Measurements from ENCODE around the gene TNFRSF19.
A peak's percentile ranks its signal among the peaks of the same experiment; 100 is the strongest.

The TNFRSF19 gene

DNA sequence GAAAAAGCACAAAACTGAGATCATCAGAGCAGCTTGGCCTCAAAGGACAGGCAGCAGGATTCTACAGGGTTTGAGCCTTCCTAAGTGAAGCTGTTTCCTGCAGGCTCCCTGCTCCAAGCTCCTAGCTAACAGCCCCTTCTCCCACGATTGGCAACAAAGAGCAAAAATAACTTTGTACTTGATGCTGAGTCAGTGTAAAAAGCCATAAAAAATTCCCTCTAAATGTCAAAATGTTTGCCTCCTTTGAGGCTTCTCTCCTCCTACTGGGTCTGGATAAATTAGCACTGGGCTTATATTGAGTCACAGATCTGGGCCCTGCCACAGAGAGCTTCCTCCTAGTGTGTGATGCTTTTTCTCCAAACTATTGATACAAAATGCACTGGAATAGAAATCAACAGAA, 153.3 kb downstream of the TNFRSF19 start:
- H3K9me3 Mint-ChIP-seq: peaks cover 8% of the 10 kb centered on the region
- peak overlapping the region; percentile 81 for H3K27ac Mint-ChIP-seq
- DNase-seq: no peak
- H3K27me3 Mint-ChIP-seq (ENCODE audit: low read depth, poor library complexity): no peaks in the 10 kb centered on the region
- peaks cover 5% of the 10 kb centered on the region for H3K36me3 Mint-ChIP-seq (ENCODE audit: low read depth)
- TF ChIP-seq, protein P1, sequence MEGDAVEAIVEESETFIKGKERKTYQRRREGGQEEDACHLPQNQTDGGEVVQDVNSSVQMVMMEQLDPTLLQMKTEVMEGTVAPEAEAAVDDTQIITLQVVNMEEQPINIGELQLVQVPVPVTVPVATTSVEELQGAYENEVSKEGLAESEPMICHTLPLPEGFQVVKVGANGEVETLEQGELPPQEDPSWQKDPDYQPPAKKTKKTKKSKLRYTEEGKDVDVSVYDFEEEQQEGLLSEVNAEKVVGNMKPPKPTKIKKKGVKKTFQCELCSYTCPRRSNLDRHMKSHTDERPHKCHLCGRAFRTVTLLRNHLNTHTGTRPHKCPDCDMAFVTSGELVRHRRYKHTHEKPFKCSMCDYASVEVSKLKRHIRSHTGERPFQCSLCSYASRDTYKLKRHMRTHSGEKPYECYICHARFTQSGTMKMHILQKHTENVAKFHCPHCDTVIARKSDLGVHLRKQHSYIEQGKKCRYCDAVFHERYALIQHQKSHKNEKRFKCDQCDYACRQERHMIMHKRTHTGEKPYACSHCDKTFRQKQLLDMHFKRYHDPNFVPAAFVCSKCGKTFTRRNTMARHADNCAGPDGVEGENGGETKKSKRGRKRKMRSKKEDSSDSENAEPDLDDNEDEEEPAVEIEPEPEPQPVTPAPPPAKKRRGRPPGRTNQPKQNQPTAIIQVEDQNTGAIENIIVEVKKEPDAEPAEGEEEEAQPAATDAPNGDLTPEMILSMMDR (IDR thresholded peaks at IDR 0.05): no peak
- H3K4me1 Mint-ChIP-seq: peaks cover 27% of the 10 kb centered on the region
- H3K4me3 Mint-ChIP-seq: no peak overlapping the region

- DNase-seq: no peak
- Mint-ChIP-seq H3K27me3 (ENCODE audit: low read depth, poor library complexity) (no peaks in the 10 kb centered on the region), H3K27ac (peak overlapping the region; percentile 81), H3K4me3 (no peak overlapping the region), H3K4me1 (peaks cover 27% of the 10 kb centered on the region), H3K36me3 (ENCODE audit: low read depth) (peaks cover 12% of the 10 kb centered on the region), H3K9me3 (peaks cover 8% of the 10 kb centered on the region)
- TF ChIP-seq, protein P1 (IDR thresholded peaks at IDR 0.05): no peak
Measured at GRCh38 chr13:23724196-23724970, 154.2 kb downstream of the TNFRSF19 start.

Data from nephron progenitor cell (in vitro differentiated cells).